SU-DHL-6 (cell line): Measurements from ENCODE around the gene FOXN3.

Experiments used
- H2AFZ ChIP-seq: fragments of 200-600 bp; sonication (generic); 2 replicates; pipeline ENCODE4 v1.6.1; 2014; ENCODE audit warnings: low read depth, mild to moderate bottlenecking, moderate library complexity, mixed read lengths, antibody characterized with exemption, low read length; ENCODE audit not compliant: severe bottlenecking
- H3F3A ChIP-seq: fragments of 200-600 bp; shearing (Covaris generic); 2 replicates; pipeline ENCODE4 v1.6.0; 2016; ENCODE audit warnings: antibody characterized with exemption, mild to moderate bottlenecking; ENCODE audit not compliant: insufficient read depth
- H3K27ac ChIP-seq: fragments of 200-600 bp; sonication (generic); 2 replicates; pipeline ENCODE4 v1.5.1; 2016; ENCODE audit warnings: low read depth, mild to moderate bottlenecking, low read length, moderate library complexity, mixed read lengths
- H3K27me3 ChIP-seq: fragments of 200-600 bp; sonication (generic), shearing (Covaris generic); 2 replicates; pipeline ENCODE4 v1.6.0; 2014; ENCODE audit warnings: mild to moderate bottlenecking, low read length
- H3K36me3 ChIP-seq: fragments of 200-600 bp; sonication (generic); 2 replicates; pipeline ENCODE4 v1.6.1; 2014; ENCODE audit warnings: mild to moderate bottlenecking, low read length, mixed read lengths
- H3K4me2 ChIP-seq: fragments of 300-600, 200-600 bp; shearing (Covaris generic), sonication (generic); 2 replicates; pipeline ENCODE4 v1.6.0; 2014; ENCODE audit warnings: low read length, low read depth, mild to moderate bottlenecking; ENCODE audit not compliant: poor library complexity, severe bottlenecking
- H3K4me3 ChIP-seq: fragments of 200-600 bp; sonication (generic); 2 replicates; pipeline ENCODE4 v1.5.1; 2014; ENCODE audit warnings: antibody characterized with exemption, low read length, mild to moderate bottlenecking, mixed read lengths; ENCODE audit not compliant: insufficient read depth, poor library complexity, severe bottlenecking
- H3K79me2 ChIP-seq: fragments of 200-600 bp; sonication (generic); 2 replicates; pipeline ENCODE4 v1.6.1; 2014; ENCODE audit warnings: mild to moderate bottlenecking, low read length, moderate library complexity; ENCODE audit not compliant: insufficient read depth
- H3K9ac ChIP-seq: fragments of 200-600 bp; sonication (generic); 2 replicates; pipeline ENCODE4 v1.7.0; 2014; ENCODE audit warnings: mild to moderate bottlenecking, low read length
- H3K9me2 ChIP-seq: fragments of 200-600 bp; sonication (generic); replicated peaks from 2 replicates; pipeline ENCODE4 v1.6.1; 2014; ENCODE audit warnings: low read length; ENCODE audit not compliant: insufficient read depth
- H3K9me3 ChIP-seq: fragments of 200-600 bp; sonication (generic); 2 replicates; pipeline ENCODE4 v1.6.1; 2014; ENCODE audit warnings: low read length, mixed read lengths; ENCODE audit not compliant: insufficient read depth
- H4K20me1 ChIP-seq: fragments of 200-600 bp; sonication (generic); 2 replicates; pipeline ENCODE4 v1.6.1; 2014; ENCODE audit warnings: low read depth, mild to moderate bottlenecking, antibody characterized with exemption, low read length, moderate library complexity, mixed read lengths
- CTCF ChIP-seq: fragments of 200-600 bp; sonication (generic); IDR thresholded peaks from one replicate; pipeline ENCODE4 v1.5.1; 2017; ENCODE audit warnings: antibody characterized with exemption, mild to moderate bottlenecking, low read length, moderate library complexity; ENCODE audit not compliant: insufficient read depth, poor library complexity, severe bottlenecking
- EZH2phosphoT487 ChIP-seq: fragments of 200-600 bp; sonication (generic), shearing (Covaris generic); conservative IDR thresholded peaks from 2 replicates; pipeline ENCODE4 v1.6.1; 2018; ENCODE audit warnings: mild to moderate bottlenecking, antibody characterized with exemption, low read length, moderate library complexity, mixed read lengths

FOXN3 gene

GRCh38 chr14:89291351-89291940, 125.6 kb downstream of the FOXN3 start:
- Histone ChIP-seq H3F3A (no peaks in the 10 kb centered on the region; the same call in 1 of the 2 replicates), H3K9me3 (no peaks in the 10 kb centered on the region), H3K36me3 (no peaks in the 10 kb centered on the region), H3K79me2 (peaks cover 38% of the 10 kb centered on the region), H3K27ac (no peak overlapping the region), H3K4me2 (no peak overlapping the region), H2AFZ (no peak overlapping the region), H4K20me1 (no peaks in the 10 kb centered on the region), H3K9ac (no peak overlapping the region), H3K27me3 (no peaks in the 10 kb centered on the region), H3K4me3 (no peak overlapping the region), H3K9me2 (no peaks in the 10 kb centered on the region)
- TF ChIP-seq CTCF, result no peak
- TF ChIP-seq EZH2phosphoT487, result no peak

- H4K20me1 ChIP-seq, result no peaks in the 10 kb centered on the region
- H2AFZ ChIP-seq, result no peak overlapping the region
- H3F3A ChIP-seq, result no peaks in the 10 kb centered on the region; the same call in 1 of the 2 replicates
- TF ChIP-seq CTCF (no peak), EZH2phosphoT487 (no peak)
- H3K9me2 ChIP-seq, result no peaks in the 10 kb centered on the region
- H3K4me2 ChIP-seq, result no peak overlapping the region
- H3K9ac ChIP-seq, result no peak overlapping the region
- H3K36me3 ChIP-seq, result no peaks in the 10 kb centered on the region
- H3K4me3 ChIP-seq, result no peak overlapping the region
- peaks cover 39% of the 10 kb centered on the region for H3K79me2 ChIP-seq
- H3K27me3 ChIP-seq, result no peaks in the 10 kb centered on the region
- no peaks in the 10 kb centered on the region for H3K9me3 ChIP-seq
- H3K27ac ChIP-seq, result no peak overlapping the region
Measured at GRCh38 chr14:89290813-89291212, 126.2 kb downstream of the FOXN3 start.

- H3K9me2 ChIP-seq, result no peaks in the 10 kb centered on the region
- H3K9ac ChIP-seq, result no peak overlapping the region
- TF ChIP-seq EZH2phosphoT487 (no peak), CTCF (no peak)
- no peaks in the 10 kb centered on the region for H3K27me3 ChIP-seq
- no peaks in the 10 kb centered on the region for H3K36me3 ChIP-seq
- H3K4me2 ChIP-seq, result no peak overlapping the region
- no peaks in the 10 kb centered on the region for H3K9me3 ChIP-seq
- H4K20me1 ChIP-seq, result no peaks in the 10 kb centered on the region
- no peak overlapping the region for H3K27ac ChIP-seq
- H3F3A ChIP-seq, result no peaks in the 10 kb centered on the region; the same call in 1 of the 2 replicates
- H3K79me2 ChIP-seq, result peaks cover 39% of the 10 kb centered on the region
- H2AFZ ChIP-seq, result no peak overlapping the region
- H3K4me3 ChIP-seq, result no peak overlapping the region
Measured at GRCh38 chr14:89289477-89289876, 127.6 kb downstream of the FOXN3 start.

GRCh38 chr14:89288114-89288513, 128.9 kb downstream of the FOXN3 start:
- H2AFZ ChIP-seq, result no peak overlapping the region
- H3K9ac ChIP-seq, result no peak overlapping the region
- no peak overlapping the region for H3K27ac ChIP-seq
- no peaks in the 10 kb centered on the region for H3K9me3 ChIP-seq
- no peaks in the 10 kb centered on the region for H3K9me2 ChIP-seq
- no peak overlapping the region for H3K4me3 ChIP-seq
- no peak overlapping the region for H3K4me2 ChIP-seq
- no peaks in the 10 kb centered on the region; the same call in 1 of the 2 replicates for H3F3A ChIP-seq
- TF ChIP-seq EZH2phosphoT487, result no peak
- TF ChIP-seq CTCF, result no peak
- no peaks in the 10 kb centered on the region for H3K27me3 ChIP-seq
- peaks cover 35% of the 10 kb centered on the region for H3K79me2 ChIP-seq
- no peaks in the 10 kb centered on the region for H4K20me1 ChIP-seq
- H3K36me3 ChIP-seq, result no peaks in the 10 kb centered on the region
